HepG2 (cell line): ENCODE measurements around the gene SLC25A36. TPM values are rescaled to one million over a fixed set of nuclear protein-coding genes. Genes with fewer than 3 reads are reported as not detected.

Source experiments
- ATAC-seq: fragments of 200-7000 bp; cut with Tn5 transposase; 3 replicates; pipeline ENCODE4 v1.9.1; 2020; ENCODE audit warnings: mild to moderate bottlenecking, moderate library complexity
- BruUV-seq: library from RNA; stranded (reverse); fragments of 400-500 nt; replicated peaks from 2 replicates; lab custom pipeline; 2021; lab: Mats Ljungman, UMichigan
- CTCF ChIA-PET: fragments of 300-600 bp; formaldehyde crosslinking; extraction: SDS; loops from one replicate; lab custom pipeline; 2021; ENCODE audit warnings: low total read pairs, inconsistent platforms, low intra/inter-chr PET ratio; lab: Yijun Ruan, JAX
- POLR2A ChIA-PET: fragments of 350-600 bp; sonication (Branson Sonifier 250); formaldehyde crosslinking; loops from one replicate; lab custom pipeline; 2020; ENCODE audit warnings: antibody characterized with exemption, inconsistent platforms; lab: Yijun Ruan, JAX
- DNase-seq: peaks from one replicate; pipeline ENCODE4 v3.0.0-alpha.2; 2015; ENCODE audit warnings: low spot score
- FAIRE-seq: peaks from 3 replicates; lab custom pipeline; 2011; peaks lifted over from hg19 to GRCh38; lab: Jason Lieb, UNC
- H2AFZ ChIP-seq: one replicate; pipeline ENCODE4 v1.6.1; 2011; ENCODE audit warnings: low read length, inconsistent platforms
- H3K27ac ChIP-seq: fragments of 300-600 bp; 3 replicates; pipeline ENCODE4 v1.8.0; 2011; ENCODE audit warnings: mixed run types, mild to moderate bottlenecking, mixed read lengths, low read length, inconsistent platforms; ENCODE audit not compliant: insufficient read depth; ENCODE audit errors: extremely low read length
- H3K27me3 ChIP-seq, 2 experiments: fragments of 200-600 bp in 1 of 2; 2 replicates in 1 of 2; 3 replicates in 1 of 2; pipeline versions ENCODE4 v1.6.0 to v1.8.0; 2011; ENCODE audit warnings: low read length in 2 of 2, mild to moderate bottlenecking in 2 of 2, moderate library complexity in 2 of 2, inconsistent platforms in 1 of 2; ENCODE audit not compliant: insufficient read depth in 2 of 2, control insufficient read depth in 1 of 2
- H3K36me3 ChIP-seq, 2 experiments: fragments of 200-600 bp in 1 of 2; replicated peaks in 1 of 2; 2 replicates in 1 of 2; 3 replicates in 1 of 2; pipeline versions ENCODE4 v1.5.1 to v1.8.0; 2011; ENCODE audit warnings: low read length in 2 of 2, inconsistent platforms in 1 of 2; ENCODE audit not compliant: insufficient read depth in 2 of 2, control insufficient read depth in 1 of 2
- H3K4me1 ChIP-seq: 2 replicates; pipeline ENCODE4 v1.5.1; 2012; ENCODE audit warnings: low read length, inconsistent platforms; ENCODE audit not compliant: insufficient read depth
- H3K4me2 ChIP-seq: 2 replicates; pipeline ENCODE4 v1.6.0; 2011; ENCODE audit warnings: low read depth, low read length, inconsistent platforms
- H3K4me3 ChIP-seq, 3 experiments: fragments of 200-600 bp in 1 of 3; sonication (generic), shearing (Covaris generic) in 1 of 3; replicated peaks in 1 of 3; 2 replicates each; pipeline ENCODE4 v1.5.1; 2011 to 2016; ENCODE audit warnings: low read length in 3 of 3, inconsistent platforms in 2 of 3, low read depth in 2 of 3, mild to moderate bottlenecking in 2 of 3, control low read depth in 1 of 3, mixed read lengths in 1 of 3; ENCODE audit not compliant: insufficient read depth in 1 of 3
- H3K79me2 ChIP-seq: one replicate; pipeline ENCODE4 v1.6.1; 2011; ENCODE audit warnings: low read length, inconsistent platforms; ENCODE audit not compliant: insufficient read depth
- H3K9ac ChIP-seq: 2 replicates; pipeline ENCODE4 v1.6.0; 2011; ENCODE audit warnings: mild to moderate bottlenecking, low read depth, low read length, inconsistent platforms; ENCODE audit not compliant: insufficient read depth
- H3K9me3 ChIP-seq: 2 replicates; pipeline ENCODE4 v1.5.1; 2012; ENCODE audit warnings: mild to moderate bottlenecking, low read length
- H4K20me1 ChIP-seq: 2 replicates; pipeline ENCODE4 v1.6.0; 2011; ENCODE audit warnings: inconsistent platforms, mild to moderate bottlenecking, low read length, moderate library complexity; ENCODE audit not compliant: insufficient read depth
- ARID2 ChIP-seq: sonication (generic); formaldehyde crosslinking; IDR thresholded peaks from 2 replicates; pipeline ENCODE4 v1.8.1; 2022; ENCODE audit warnings: mild to moderate bottlenecking, missing genetic modification reagents, borderline replicate concordance
- ETV5 ChIP-seq: IDR thresholded peaks from 2 replicates; pipeline ENCODE4 v1.6.1; 2018; ENCODE audit warnings: missing biosample characterization, missing genetic modification reagents, inconsistent platforms, borderline replicate concordance
- GATA4 ChIP-seq: sonication (generic); IDR thresholded peaks from 2 replicates; pipeline ENCODE4 v1.6.1; 2016; ENCODE audit warnings: antibody characterized with exemption, low read depth, borderline replicate concordance
- SMARCC2 ChIP-seq: fragments of 450-650 bp; IDR thresholded peaks from 2 replicates; pipeline ENCODE4 v1.6.1; 2017; ENCODE audit warnings: antibody characterized with exemption, mild to moderate bottlenecking
- SOX13 ChIP-seq, 3 experiments: fragments of 450-650 bp in 1 of 3; sonication (generic) in 1 of 3; formaldehyde crosslinking in 1 of 3; IDR thresholded peaks in 2 of 3; conservative IDR thresholded peaks in 1 of 3; 2 replicates each; pipeline versions ENCODE4 v1.5.0 to v1.6.1; 2016 to 2020; ENCODE audit warnings: antibody characterized with exemption in 1 of 3, mild to moderate bottlenecking in 1 of 3, missing compliant biosample characterization in 1 of 3, missing genetic modification reagents in 1 of 3, moderate library complexity in 1 of 3
- ZFP62 ChIP-seq: sonication (generic); formaldehyde crosslinking; IDR thresholded peaks from 2 replicates; pipeline ENCODE4 v1.4.0; 2020; ENCODE audit warnings: missing genetic modification reagents
- ZNF251 ChIP-seq: sonication (generic); formaldehyde crosslinking; IDR thresholded peaks from 2 replicates; pipeline ENCODE4 v1.9.0; 2021; ENCODE audit warnings: mild to moderate bottlenecking, missing genetic modification reagents
- ZNF260 ChIP-seq: sonication (generic); formaldehyde crosslinking; IDR thresholded peaks from 2 replicates; pipeline ENCODE4 v1.4.0; 2020; ENCODE audit warnings: missing genetic modification reagents, low read depth, mild to moderate bottlenecking, borderline replicate concordance
- ZNF782 ChIP-seq: sonication (generic); formaldehyde crosslinking; IDR thresholded peaks from 2 replicates; pipeline ENCODE4 v1.4.0; 2020; ENCODE audit warnings: missing genetic modification reagents, mild to moderate bottlenecking, borderline replicate concordance
- WGBS: methylation state at CpG from one replicate; pipeline ENCODE4 v1.1.6; 2017; ENCODE audit warnings: low lambda C conversion rate; 5-methylcytosine and 5-hydroxymethylcytosine counted together
- in situ Hi-C: cut with HindIII; loops from 2 replicates; pipeline ENCODE4 v1.10.0; 2017; ENCODE audit warnings: low pct_unique_long_range_greater_than_20kb; ENCODE audit not compliant: extremely low pct_ligation_motif_present
- intact Hi-C: fragments of 100-400 bp; cut with micrococcal nuclease; formaldehyde crosslinking; loops from one replicate; pipeline ENCODE4 v1.10.0; 2022; ENCODE audit not compliant: unreplicated experiment
- polyA plus RNA-seq, 8 experiments: library from polyadenylated mRNA; depleted of rRNA in 3 of 8; stranded (reverse) in 7 of 8; unstranded in 1 of 8; fragments of >200 nt; fragmentation: Illumina TruSeq in 4 of 8; extraction: Trizol in 4 of 8; gene quantifications; 2 replicates each; pipeline versions ENCODE4 v1.2.1 to v1.2.3, GENCODE V29; 2011 to 2016; ENCODE audit warnings: low read depth in 4 of 8, missing spikeins in 1 of 8, mixed read lengths in 1 of 8; ENCODE audit not compliant: insufficient read depth in 1 of 8
- total RNA-seq, 5 experiments: library from RNA; depleted of rRNA; stranded (reverse); fragments of >200 nt; fragmentation: Illumina TruSeq; extraction: Trizol; gene quantifications; 2 replicates each; pipeline ENCODE4 v1.2.3, GENCODE V29; 2016; ENCODE audit warnings: low read depth in 1 of 5
- TF ChIP-seq, protein P1 (sequence below): sonication (generic); formaldehyde crosslinking; IDR thresholded peaks from 2 replicates; pipeline ENCODE4 v1.4.0; 2020; ENCODE audit warnings: mild to moderate bottlenecking, missing genetic modification reagents

The SLC25A36 gene
- total and polyA plus RNA-seq, 2 of the 13 experiments (the other 11 are each of a cell fraction or from before 2014, with no cell fraction given) = 30.6 to 85.6 TPM

DNA sequence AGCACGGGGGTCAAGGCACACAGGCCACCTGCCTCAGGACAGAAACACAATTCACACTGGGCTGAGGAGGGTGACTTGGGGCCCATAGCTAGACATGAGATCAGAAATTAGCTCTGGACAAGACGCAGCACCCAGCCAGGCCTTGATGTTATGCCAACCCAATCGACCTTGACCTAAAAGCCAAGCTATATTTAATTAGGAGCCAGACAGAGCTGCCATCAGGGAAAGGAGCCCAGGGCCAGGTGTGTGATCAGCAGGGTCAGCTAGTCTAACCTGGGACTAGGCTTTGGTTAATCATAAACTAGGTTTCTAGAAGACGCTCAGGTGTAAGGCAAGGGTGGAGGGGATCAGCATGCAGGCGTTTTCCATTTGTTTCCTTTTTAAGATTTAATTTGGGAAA, 23.9 kb upstream of the SLC25A36 start:
- FAIRE-seq (no peak), ATAC-seq (no peak), DNase-seq (no peak)
- no peaks in the 10 kb centered on the region for H3K36me3 ChIP-seq
- 0 out of 5 replicates have a peak, but pooled peaks cover 0 to 12% of the 10 kb centered on the region in 2 experiments for H3K27me3 ChIP-seq
- no peak overlapping the region for H2AFZ ChIP-seq
- WGBS = 2% methylated on average over 5 of the region's 5 CpGs
- no peak overlapping the region for H3K27ac ChIP-seq
- TF ChIP-seq ARID2 (CRISPR knock-in tag) = no peak
- TF ChIP-seq ZNF260 (CRISPR knock-in tag) = no peak
- TF ChIP-seq ZNF251 (CRISPR knock-in tag) = no peak
- TF ChIP-seq GATA4 = no peak
- no peak for TF ChIP-seq SOX13 (IDR thresholded peaks at IDR 0.05)
- no peak for TF ChIP-seq SOX13 (CRISPR knock-in tag; conservative IDR thresholded peaks at IDR 0.05 in 1 of 2, IDR thresholded peaks at IDR 0.05 in 1 of 2)
- TF ChIP-seq, protein P1, sequence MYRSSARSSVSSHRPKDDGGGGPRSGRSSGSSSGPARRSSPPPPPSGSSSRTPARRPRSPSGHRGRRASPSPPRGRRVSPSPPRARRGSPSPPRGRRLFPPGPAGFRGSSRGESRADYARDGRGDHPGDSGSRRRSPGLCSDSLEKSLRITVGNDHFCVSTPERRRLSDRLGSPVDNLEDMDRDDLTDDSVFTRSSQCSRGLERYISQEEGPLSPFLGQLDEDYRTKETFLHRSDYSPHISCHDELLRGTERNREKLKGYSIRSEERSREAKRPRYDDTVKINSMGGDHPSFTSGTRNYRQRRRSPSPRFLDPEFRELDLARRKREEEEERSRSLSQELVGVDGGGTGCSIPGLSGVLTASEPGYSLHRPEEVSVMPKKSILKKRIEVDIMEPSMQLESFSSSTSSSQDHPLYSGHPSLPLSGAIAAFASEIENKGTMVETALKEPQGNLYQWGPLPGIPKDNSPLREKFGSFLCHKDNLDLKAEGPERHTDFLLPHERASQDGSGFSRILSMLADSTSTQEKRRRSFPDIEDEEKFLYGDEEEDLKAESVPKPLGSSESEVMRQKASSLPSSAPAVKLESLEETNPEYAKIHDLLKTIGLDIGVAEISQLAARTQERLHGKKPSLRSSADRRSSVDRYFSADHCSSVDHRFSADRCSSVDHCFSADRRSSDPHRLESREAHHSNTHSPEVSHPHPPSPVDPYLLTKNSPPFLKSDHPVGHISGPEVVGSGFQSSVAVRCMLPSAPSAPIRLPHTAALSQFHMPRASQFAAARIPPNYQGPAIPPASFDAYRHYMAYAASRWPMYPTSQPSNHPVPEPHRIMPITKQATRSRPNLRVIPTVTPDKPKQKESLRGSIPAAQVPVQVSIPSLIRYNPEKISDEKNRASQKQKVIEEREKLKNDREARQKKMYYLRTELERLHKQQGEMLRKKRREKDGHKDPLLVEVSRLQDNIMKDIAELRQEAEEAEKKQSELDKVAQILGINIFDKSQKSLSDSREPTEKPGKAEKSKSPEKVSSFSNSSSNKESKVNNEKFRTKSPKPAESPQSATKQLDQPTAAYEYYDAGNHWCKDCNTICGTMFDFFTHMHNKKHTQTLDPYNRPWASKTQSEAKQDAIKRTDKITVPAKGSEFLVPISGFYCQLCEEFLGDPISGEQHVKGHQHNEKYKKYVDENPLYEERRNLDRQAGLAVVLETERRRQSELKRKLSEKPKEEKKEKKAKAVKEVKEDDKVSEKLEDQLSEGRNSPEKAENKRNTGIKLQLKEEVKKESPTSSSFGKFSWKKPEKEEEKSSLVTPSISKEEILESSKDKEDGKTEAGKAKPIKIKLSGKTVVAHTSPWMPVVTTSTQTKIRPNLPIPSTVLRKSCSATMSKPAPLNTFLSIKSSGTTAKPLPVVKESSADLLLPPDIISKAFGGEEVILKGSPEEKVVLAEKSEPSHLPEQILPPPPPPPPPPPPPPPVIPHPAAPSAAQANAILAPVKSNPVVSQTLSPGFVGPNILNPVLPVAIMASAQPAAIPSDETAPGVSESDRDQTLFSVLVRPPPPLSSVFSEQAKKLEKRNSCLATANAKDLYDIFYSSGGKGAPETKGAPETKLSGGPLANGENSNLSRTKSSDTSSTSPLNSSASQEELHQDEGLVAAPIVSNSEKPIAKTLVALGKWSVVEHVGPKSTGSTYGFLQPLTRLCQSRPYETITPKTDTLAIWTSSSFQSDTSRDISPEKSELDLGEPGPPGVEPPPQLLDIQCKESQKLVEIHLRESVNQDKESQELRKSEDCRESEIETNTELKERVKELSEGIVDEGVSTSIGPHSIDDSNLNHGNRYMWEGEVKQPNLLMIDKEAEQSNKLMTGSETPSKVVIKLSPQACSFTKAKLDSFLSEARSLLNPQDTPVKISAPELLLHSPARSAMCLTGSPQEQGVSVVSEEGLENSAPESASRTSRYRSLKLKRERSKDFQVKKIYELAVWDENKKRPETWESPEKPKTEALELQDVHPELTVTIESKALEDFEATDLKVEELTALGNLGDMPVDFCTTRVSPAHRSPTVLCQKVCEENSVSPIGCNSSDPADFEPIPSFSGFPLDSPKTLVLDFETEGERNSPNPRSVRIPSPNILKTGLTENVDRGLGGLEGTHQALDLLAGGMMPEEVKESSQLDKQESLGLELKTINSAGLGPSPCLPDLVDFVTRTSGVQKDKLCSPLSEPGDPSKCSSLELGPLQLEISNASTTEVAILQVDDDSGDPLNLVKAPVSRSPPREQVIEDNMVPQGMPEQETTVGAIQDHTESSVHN (CRISPR knock-in tag) = no peak
- TF ChIP-seq ZFP62 = no peak
- TF ChIP-seq SMARCC2 = no peak
- no peak for TF ChIP-seq ETV5 (CRISPR knock-in tag)
- no peak for TF ChIP-seq ZNF782 (CRISPR knock-in tag)
- H3K4me1 ChIP-seq = peaks cover 15% of the 10 kb centered on the region
- no peak overlapping the region for H3K9ac ChIP-seq
- BruUV-seq = no TSS peak
- no peaks in the 10 kb centered on the region for H4K20me1 ChIP-seq
- no peaks in the 10 kb centered on the region for H3K79me2 ChIP-seq
- ChIA-PET CTCF (no interaction called here), POLR2A (no interaction called here)
- intact Hi-C loops = no loop called here
- in situ Hi-C loops = loop anchor here (10.0 kb wide), 1 partner anchor 277 kb away; no protein-coding TSS in a partner anchor
- no peak overlapping the region for H3K4me3 ChIP-seq
- no peak overlapping the region for H3K4me2 ChIP-seq
- H3K9me3 ChIP-seq = no peaks in the 10 kb centered on the region
